ENCODE data around the gene ADCY3. TPM values are rescaled to one million over a fixed set of nuclear protein-coding genes. Genes with fewer than 3 reads are reported as not detected.

Gene ADCY3
- total and polyA plus RNA-seq, 2 of the 13 experiments (the other 11 are each of a cell fraction or from before 2014, with no cell fraction given): 0.11 to 0.61 TPM

- TSS peak; percentile 2 for BruUV-seq (replicated peaks)
- ATAC-seq (0 out of 3 replicates have a peak, but pooled peaks have one; percentile 4), FAIRE-seq (no peak)
Observed at GRCh38 chr2:24820598-24821432, 99.2 kb downstream of the ADCY3 start.

More at GRCh38 chr2:24820598-24821432, 99.2 kb downstream of the ADCY3 start:
- H3K79me2 ChIP-seq (ENCODE audit: insufficient read depth, low read length): no peaks in the 10 kb centered on the region
- WGBS (ENCODE audit: low lambda C conversion rate): 94% methylated on average over 17 of the region's 17 CpGs
- no peak overlapping the region for H3K9ac ChIP-seq (ENCODE audit: insufficient read depth, low read depth, low read length)
- H3K4me2 ChIP-seq (ENCODE audit: low read depth, low read length): no peak overlapping the region
- TF ChIP-seq KDM6A (CRISPR knock-in tag; IDR thresholded peaks at IDR 0.05; ENCODE audit: low read depth): no peak
- TF ChIP-seq MTA3 (CRISPR knock-in tag; IDR thresholded peaks at IDR 0.05): no peak
- no peak for TF ChIP-seq SNRNP70 (IDR thresholded peaks at IDR 0.05; ENCODE audit: low read depth, low read length)
- TF ChIP-seq RBM39 (IDR thresholded peaks at IDR 0.05; ENCODE audit: low read depth, low read length, poor library complexity, severe bottlenecking): no peak
- no peak for TF ChIP-seq ZNF280D (CRISPR knock-in tag; IDR thresholded peaks at IDR 0.05)
- TF ChIP-seq ZNF598 (CRISPR knock-in tag; IDR thresholded peaks at IDR 0.05; ENCODE audit: borderline replicate concordance): 0 out of 2 replicates have a peak, but pooled peaks have one; percentile 22
- TF ChIP-seq ZNF678 (CRISPR knock-in tag; IDR thresholded peaks at IDR 0.05): no peak
- TF ChIP-seq ZNF878 (CRISPR knock-in tag; IDR thresholded peaks at IDR 0.05): no peak
- no peak for TF ChIP-seq MXI1 (IDR thresholded peaks at IDR 0.05; ENCODE audit: borderline replicate concordance, low read depth, low read length)
- no peak for TF ChIP-seq MEIS1 (CRISPR knock-in tag; IDR thresholded peaks at IDR 0.05; ENCODE audit: borderline replicate concordance)
- TF ChIP-seq NKX3-1 (CRISPR knock-in tag; IDR thresholded peaks at IDR 0.05): no peak
- TF ChIP-seq ZNF740 (CRISPR knock-in tag; IDR thresholded peaks at IDR 0.05): 0 out of 2 replicates have a peak, but pooled peaks have one; percentile 32
- peak; percentile 62 for TF ChIP-seq RBM22 (optimal IDR thresholded peaks at IDR 0.05; ENCODE audit: low read length)
- no peaks in the 10 kb centered on the region for H3K27me3 ChIP-seq (ENCODE audit: control insufficient read depth in 1 of 2, insufficient read depth in 2 of 2, low read length in 2 of 2)
- no peak overlapping the region for H3K4me3 ChIP-seq (replicated peaks in 1 of 3; ENCODE audit: insufficient read depth in 1 of 3, low read depth in 2 of 3, low read length in 3 of 3)
- in situ Hi-C loops (cut with HindIII; ENCODE audit: extremely low pct_ligation_motif_present, low pct_unique_long_range_greater_than_20kb) (no loop called here), intact Hi-C loops (cut with micrococcal nuclease; ENCODE audit: unreplicated experiment) (no loop called here)
- no peak overlapping the region for H3K27ac ChIP-seq (ENCODE audit: extremely low read length, insufficient read depth, low read length)
- no peak overlapping the region for H2AFZ ChIP-seq (ENCODE audit: low read length)
- H3K9me3 ChIP-seq (ENCODE audit: low read length): no peaks in the 10 kb centered on the region
- peaks cover 10% of the 10 kb centered on the region for H3K4me1 ChIP-seq (ENCODE audit: insufficient read depth, low read length)
- no peak for DNase-seq (ENCODE audit: low spot score)
- POLR2A ChIA-PET: no interaction called here
- no peaks in the 10 kb centered on the region for H4K20me1 ChIP-seq (ENCODE audit: insufficient read depth, low read length)
- CTCF ChIA-PET (ENCODE audit: low intra/inter-chr PET ratio, low total read pairs): no interaction called here
- H3K36me3 ChIP-seq (replicated peaks in 1 of 2; ENCODE audit: control insufficient read depth in 1 of 2, insufficient read depth in 2 of 2, low read length in 2 of 2): peaks cover 21 to 54% of the 10 kb centered on the region in 2 experiments

Data from HepG2 (cell line).